ENCODE measurements around the gene DOCK4. TPM values are rescaled to one million over a fixed set of nuclear protein-coding genes. Genes with fewer than 3 reads are reported as not detected.

DOCK4 gene
- total and polyA plus RNA-seq, 10 of the 15 experiments (the other 5 are each of a cell fraction or from before 2014, with no cell fraction given), result 0.03 to 0.73 (median 0.38) TPM

DNA sequence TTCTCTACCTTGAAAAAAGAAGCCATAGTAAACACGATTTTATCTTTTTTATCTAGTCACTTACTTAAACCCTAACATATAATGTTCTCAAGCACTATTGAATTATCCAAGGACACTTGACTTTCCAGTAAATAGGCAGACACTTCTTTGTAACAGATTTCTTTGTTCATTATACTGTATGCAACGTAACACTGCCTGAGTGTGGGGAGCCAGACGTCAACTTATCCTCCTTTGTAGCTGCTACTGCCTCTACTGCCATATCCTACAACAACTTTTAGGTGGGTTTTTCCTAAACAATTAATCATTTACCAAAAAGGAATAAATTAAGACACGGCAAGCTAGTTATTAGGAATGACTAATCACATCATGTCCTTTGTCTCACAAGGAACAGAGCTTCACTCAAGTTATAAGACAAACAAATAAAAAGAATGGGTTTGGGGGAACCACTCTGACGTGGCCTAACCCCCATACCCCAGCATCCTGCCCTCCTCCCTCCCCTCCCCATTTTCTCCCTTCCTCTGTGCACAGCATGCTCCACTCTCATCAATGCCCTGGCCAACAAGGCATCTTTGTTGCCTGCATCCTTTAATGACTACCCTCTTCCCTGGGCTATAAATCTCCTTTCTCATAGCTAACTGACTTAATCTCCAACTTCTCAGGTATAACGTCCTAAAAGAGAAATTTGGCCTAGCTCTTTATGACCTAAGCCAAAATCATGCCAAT is 43.3 kb downstream of the DOCK4 start:
- Histone ChIP-seq H3K4me2 (ENCODE audit: control insufficient read depth, insufficient read depth) (no peak overlapping the region), H3K4me3 (no peak overlapping the region), H3K27ac (ENCODE audit: control insufficient read depth, insufficient read depth) (no peak overlapping the region), H3K27me3 (replicated peaks in 1 of 2; ENCODE audit: control insufficient read depth in 2 of 2, insufficient read depth in 2 of 2, low read length in 1 of 2) (no peaks in the 10 kb centered on the region), H3K4me1 (ENCODE audit: control insufficient read depth, insufficient read depth, low read length) (no peaks in the 10 kb centered on the region), H3K9ac (ENCODE audit: control insufficient read depth, insufficient read depth, low read length) (no peak overlapping the region), H3K79me2 (ENCODE audit: control insufficient read depth, insufficient read depth, low read length) (no peaks in the 10 kb centered on the region), H3K9me3 (replicated peaks; ENCODE audit: control insufficient read depth, insufficient read depth, low read length) (no peaks in the 10 kb centered on the region), H2AFZ (ENCODE audit: control insufficient read depth, low read depth, low read length) (no peak overlapping the region), H3K36me3 (ENCODE audit: control insufficient read depth in 2 of 2, insufficient read depth in 2 of 2, low read length in 1 of 2) (no peaks in the 10 kb centered on the region), H4K20me1 (ENCODE audit: control insufficient read depth, insufficient read depth) (no peaks in the 10 kb centered on the region)
- intact Hi-C loops (cut with micrococcal nuclease; ENCODE audit: unreplicated experiment) (no loop called here), in situ Hi-C loops (cut with MboI) (no loop called here)
- ChIA-PET RAD21 (ENCODE audit: unreplicated experiment) (no interaction called here), SMC1A (ENCODE audit: uncharacterized antibody, unreplicated experiment) (interaction anchor here (0.6 kb wide), 1 partner anchor 422 kb away, joined by 3 read pairs; no protein-coding TSS in a partner anchor), CTCF (no interaction called here), POLR2A (no interaction called here)
- 40% methylated on average over 6 of the region's 6 CpGs for WGBS (ENCODE audit: insufficient coverage, insufficient replicate concordance, low lambda C conversion rate, missing lambda C conversion rate)
- no peak for FAIRE-seq
- no peak for DNase-seq (ENCODE audit: low read depth, low spot score)
- TF ChIP-seq GABPA (IDR thresholded peaks at IDR 0.05; ENCODE audit: low read depth), result no peak
- no peak for TF ChIP-seq IKZF1 (conservative IDR thresholded peaks at IDR 0.05)
- no peak for TF ChIP-seq SUPT20H (IDR thresholded peaks at IDR 0.05; ENCODE audit: borderline replicate concordance, control insufficient read depth, low read depth, low read length)
- TF ChIP-seq NR2C1 (IDR thresholded peaks at IDR 0.05), result no peak
- no peak for TF ChIP-seq SMAD1 (IDR thresholded peaks at IDR 0.05; ENCODE audit: low read depth, partially characterized antibody)
- BruUV-seq (replicated peaks), result no TSS peak
- no peak for ATAC-seq

DNA sequence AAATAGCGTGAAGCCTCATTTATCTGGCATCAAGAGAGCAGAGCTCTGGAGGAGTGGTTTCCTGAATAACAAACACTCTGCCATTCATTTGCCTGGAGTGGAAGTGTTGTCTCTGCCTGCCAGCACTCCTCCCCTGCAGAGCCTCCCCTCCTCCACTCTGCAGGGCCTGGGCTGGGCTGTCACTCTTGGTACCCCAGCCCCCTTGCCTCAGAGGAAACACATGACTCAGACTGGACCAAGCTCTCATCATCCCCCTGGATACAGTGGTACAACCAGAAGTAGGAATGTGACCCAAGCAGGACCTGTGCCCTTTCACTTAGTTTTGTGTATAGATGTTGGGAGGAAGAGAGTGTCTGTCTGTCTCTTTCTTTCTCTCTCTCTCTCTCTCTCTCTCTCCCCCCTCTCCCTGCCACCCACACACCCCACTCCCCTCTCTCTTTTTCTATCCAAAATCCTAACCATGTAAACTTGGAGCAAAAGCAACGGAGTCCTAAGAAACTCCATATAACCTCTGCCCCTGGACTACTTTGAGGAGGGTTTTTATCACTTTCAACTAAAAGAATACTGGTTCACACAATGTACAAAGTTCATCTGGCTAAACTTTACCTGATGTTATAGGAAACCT is 43.9 kb downstream of the DOCK4 start:
- 93% methylated on average over 2 of the region's 2 CpGs for WGBS (ENCODE audit: insufficient coverage, insufficient replicate concordance, low lambda C conversion rate, missing lambda C conversion rate)
- ChIA-PET CTCF (no interaction called here), SMC1A (ENCODE audit: uncharacterized antibody, unreplicated experiment) (interaction anchor here (0.6 kb wide), 1 partner anchor 423 kb away, joined by 3 read pairs; no protein-coding TSS in a partner anchor), RAD21 (ENCODE audit: unreplicated experiment) (interaction anchor here (0.5 kb wide), 1 partner anchor 399 kb away, joined by 3 read pairs; no protein-coding TSS in a partner anchor), POLR2A (no interaction called here)
- no peaks in the 10 kb centered on the region for H3K79me2 ChIP-seq (ENCODE audit: control insufficient read depth, insufficient read depth, low read length)
- H3K9me3 ChIP-seq (replicated peaks; ENCODE audit: control insufficient read depth, insufficient read depth, low read length), result no peaks in the 10 kb centered on the region
- DNase-seq (ENCODE audit: low read depth, low spot score), result no peak
- no peaks in the 10 kb centered on the region for H4K20me1 ChIP-seq (ENCODE audit: control insufficient read depth, insufficient read depth)
- H3K27ac ChIP-seq (ENCODE audit: control insufficient read depth, insufficient read depth), result no peak overlapping the region
- H3K4me3 ChIP-seq, result no peak overlapping the region
- no peaks in the 10 kb centered on the region for H3K4me1 ChIP-seq (ENCODE audit: control insufficient read depth, insufficient read depth, low read length)
- FAIRE-seq, result peak; percentile 18
- H3K9ac ChIP-seq (ENCODE audit: control insufficient read depth, insufficient read depth, low read length), result no peak overlapping the region
- no peaks in the 10 kb centered on the region for H3K36me3 ChIP-seq (ENCODE audit: control insufficient read depth in 2 of 2, insufficient read depth in 2 of 2, low read length in 1 of 2)
- ATAC-seq, result no peak
- H3K4me2 ChIP-seq (ENCODE audit: control insufficient read depth, insufficient read depth), result no peak overlapping the region
- no peak overlapping the region for H2AFZ ChIP-seq (ENCODE audit: control insufficient read depth, low read depth, low read length)
- BruUV-seq (replicated peaks), result no TSS peak
- in situ Hi-C loops (cut with MboI) (no loop called here), intact Hi-C loops (cut with micrococcal nuclease; ENCODE audit: unreplicated experiment) (no loop called here)
- H3K27me3 ChIP-seq (replicated peaks in 1 of 2; ENCODE audit: control insufficient read depth in 2 of 2, insufficient read depth in 2 of 2, low read length in 1 of 2), result no peaks in the 10 kb centered on the region
- no peak for TF ChIP-seq SUZ12 (IDR thresholded peaks at IDR 0.05; ENCODE audit: unreplicated experiment)
- TF ChIP-seq ZNF24 (IDR thresholded peaks at IDR 0.05), result no peak
- no peak for TF ChIP-seq ZBTB4 (CRISPR knock-in tag; IDR thresholded peaks at IDR 0.05)
- TF ChIP-seq IKZF1 (conservative IDR thresholded peaks at IDR 0.05), result no peak
- no peak for TF ChIP-seq MEF2B (IDR thresholded peaks at IDR 0.05; ENCODE audit: partially characterized antibody, poor library complexity, severe bottlenecking)
- TF ChIP-seq BACH1 (IDR thresholded peaks at IDR 0.05; ENCODE audit: borderline replicate concordance), result no peak
- TF ChIP-seq HSF1 (IDR thresholded peaks at IDR 0.05; ENCODE audit: low read depth, low read length), result no peak
- TF ChIP-seq PML (IDR thresholded peaks at IDR 0.05; ENCODE audit: low read length), result no peak
